Endothelial cell of umbilical vein (primary cell): ENCODE results near the gene MEF2D. TPM values are rescaled to one million over a fixed set of nuclear protein-coding genes. Genes with fewer than 3 reads are reported as not detected.

ENCODE experiments used
- BruUV-seq: library from RNA; stranded (reverse); fragments of 400-500 nt; replicated peaks from 2 replicates; lab custom pipeline; 2021; lab: Mats Ljungman, UMichigan
- CTCF ChIA-PET: fragments of 300-600, 350-600 bp; sonication (Branson Sonifier 250); formaldehyde crosslinking; loops from one replicate; lab custom pipeline; 2021; ENCODE audit warnings: antibody characterized with exemption, inconsistent platforms; lab: Charles Lee
- POLR2A ChIA-PET: fragments of 300-600, 350-600 bp; sonication (Branson Sonifier 250); formaldehyde crosslinking; loops from one replicate; lab custom pipeline; 2021; ENCODE audit warnings: antibody characterized with exemption, inconsistent platforms; lab: Charles Lee
- DNase-seq: peaks from one replicate; pipeline ENCODE4 v3.0.0-alpha.2; 2011; ENCODE audit warnings: low read depth, low spot score
- FAIRE-seq: peaks from 2 replicates; lab custom pipeline; 2011; peaks lifted over from hg19 to GRCh38; lab: Jason Lieb, UNC
- H2AFZ ChIP-seq: 2 replicates; pipeline ENCODE4 v1.6.0; 2012; ENCODE audit warnings: low read depth, low read length, control low read depth, inconsistent platforms
- H3K27ac ChIP-seq: 2 replicates; pipeline ENCODE4 v1.5.1; 2011; ENCODE audit warnings: low read depth, mild to moderate bottlenecking, control low read depth, low read length, moderate library complexity; ENCODE audit not compliant: insufficient read depth
- H3K27me3 ChIP-seq, 2 experiments: 2 replicates each; pipeline versions ENCODE4 v1.6.0 to v1.6.1; 2011; ENCODE audit warnings: low read length in 2 of 2, mixed read lengths in 1 of 2; ENCODE audit not compliant: control insufficient read depth in 2 of 2, insufficient read depth in 2 of 2
- H3K36me3 ChIP-seq, 2 experiments: 2 replicates in 1 of 2; 3 replicates in 1 of 2; pipeline ENCODE4 v1.5.1; 2011; ENCODE audit warnings: low read length in 2 of 2, mild to moderate bottlenecking in 1 of 2, moderate library complexity in 1 of 2; ENCODE audit not compliant: control insufficient read depth in 2 of 2, insufficient read depth in 2 of 2; ENCODE audit errors: extremely low read depth in 1 of 2
- H3K4me1 ChIP-seq: 3 replicates; pipeline ENCODE4 v1.5.1; 2011; ENCODE audit warnings: mild to moderate bottlenecking, low read length; ENCODE audit not compliant: control insufficient read depth, insufficient read depth; ENCODE audit errors: extremely low read depth
- H3K4me2 ChIP-seq: 2 replicates; pipeline ENCODE4 v1.6.1; 2011; ENCODE audit warnings: low read length, control low read depth, mixed read lengths; ENCODE audit not compliant: insufficient read depth
- H3K4me3 ChIP-seq, 3 experiments: fragments of 200-600 bp in 1 of 3; sonication (generic), shearing (Covaris generic) in 1 of 3; replicated peaks in 1 of 3; 2 replicates each; pipeline ENCODE4 v1.5.1; 2011 to 2016; ENCODE audit warnings: control low read depth in 3 of 3, low read length in 3 of 3, mild to moderate bottlenecking in 2 of 3, inconsistent platforms in 1 of 3, low read depth in 1 of 3, moderate library complexity in 1 of 3; ENCODE audit not compliant: insufficient read depth in 1 of 3
- H3K79me2 ChIP-seq: 2 replicates; pipeline ENCODE4 v1.6.0; 2012; ENCODE audit warnings: low read length, inconsistent platforms; ENCODE audit not compliant: control insufficient read depth, insufficient read depth
- H3K9ac ChIP-seq: replicated peaks from 2 replicates; pipeline ENCODE3; 2011; ENCODE audit warnings: low read length, control low read depth; ENCODE audit not compliant: insufficient read depth; ENCODE audit errors: extremely low read depth
- H3K9me1 ChIP-seq: replicated peaks from 3 replicates; pipeline ENCODE4 v1.6.0; 2011; ENCODE audit warnings: mild to moderate bottlenecking, low read length; ENCODE audit not compliant: control insufficient read depth, insufficient read depth; ENCODE audit errors: extremely low read depth
- H3K9me3 ChIP-seq: replicated peaks from 2 replicates; pipeline ENCODE4 v1.5.1; 2012; ENCODE audit warnings: low read length, inconsistent platforms; ENCODE audit not compliant: control insufficient read depth, insufficient read depth
- H4K20me1 ChIP-seq: replicated peaks from 2 replicates; pipeline ENCODE3; 2011; ENCODE audit warnings: mild to moderate bottlenecking, low read length; ENCODE audit not compliant: control insufficient read depth, insufficient read depth; ENCODE audit errors: extremely low read depth
- CTCF ChIP-seq, 2 donors: IDR thresholded peaks; 1 replicate in 1 of 2; 2 replicates in 1 of 2; pipeline ENCODE4 v1.5.1; 2011; ENCODE audit warnings: low read length in 2 of 2, mild to moderate bottlenecking in 2 of 2, moderate library complexity in 2 of 2, control low read depth in 1 of 2, inconsistent platforms in 1 of 2, low read depth in 1 of 2; ENCODE audit not compliant: insufficient read depth in 1 of 2; ENCODE audit errors: extremely low read depth in 1 of 2
- EZH2 ChIP-seq: IDR thresholded peaks from 2 replicates; pipeline ENCODE4 v1.6.1; 2012; ENCODE audit warnings: borderline replicate concordance, low read depth, mild to moderate bottlenecking, moderate library complexity, low read length, inconsistent platforms; ENCODE audit not compliant: severe bottlenecking
- FOS ChIP-seq: IDR thresholded peaks from 2 replicates; pipeline ENCODE4 v1.6.1; 2011; ENCODE audit warnings: mild to moderate bottlenecking, low read length, moderate library complexity, borderline replicate concordance; ENCODE audit not compliant: insufficient read depth
- GATA2 ChIP-seq: IDR thresholded peaks from 2 replicates; pipeline ENCODE4 v1.7.0; 2011; ENCODE audit warnings: low read depth, mild to moderate bottlenecking, moderate library complexity, mixed read lengths, low read length; ENCODE audit not compliant: insufficient read length, insufficient read depth
- JUN ChIP-seq: IDR thresholded peaks from 2 replicates; pipeline ENCODE4 v1.6.1; 2011; ENCODE audit warnings: borderline replicate concordance, low read depth; ENCODE audit not compliant: insufficient read length, insufficient read depth
- MAX ChIP-seq: IDR thresholded peaks from 2 replicates; pipeline ENCODE4 v1.6.1; 2011; ENCODE audit not compliant: insufficient read depth, insufficient read length
- MYC ChIP-seq: IDR thresholded peaks from one replicate; pipeline ENCODE4 v1.6.1; 2011; ENCODE audit warnings: mild to moderate bottlenecking, low read depth, low read length
- POLR2A ChIP-seq: IDR thresholded peaks from 2 replicates; pipeline ENCODE4 v1.6.1; 2012; ENCODE audit warnings: low read depth, mild to moderate bottlenecking, control low read depth, low read length
- POLR2AphosphoS5 ChIP-seq: IDR thresholded peaks from 2 replicates; pipeline ENCODE4 v1.6.1; 2012; ENCODE audit warnings: low read depth, mild to moderate bottlenecking, control low read depth, low read length, moderate library complexity; ENCODE audit not compliant: insufficient read depth
- dilution Hi-C: fragments of 300-500 bp; cut with MboI; formaldehyde crosslinking; loops from one replicate; pipeline ENCODE4 v1.15.0; 2019; ENCODE audit warnings: low sequenced_read_pairs; ENCODE audit not compliant: extremely low pct_ligation_motif_present
- intact Hi-C: fragments of 100-400 bp; cut with micrococcal nuclease; formaldehyde crosslinking; loops from one replicate; pipeline ENCODE4 v1.10.0; 2022
- polyA plus RNA-seq, 4 experiments: library from polyadenylated mRNA; depleted of rRNA in 3 of 4; stranded (reverse) in 3 of 4; unstranded in 1 of 4; fragments of >200 nt; gene quantifications; 2 replicates each; pipeline versions ENCODE4 v1.2.1 to v1.2.3, GENCODE V29; 2011 to 2012; ENCODE audit warnings: missing spikeins in 1 of 4
- total RNA-seq: library from RNA; stranded (reverse); gene quantifications from 2 replicates; pipeline ENCODE4 v1.2.3, GENCODE V29; 2021

The MEF2D gene
- total and polyA plus RNA-seq, 2 donors (not counting 3 experiments of a cell fraction or from before 2014, with no cell fraction given) = 45.4 to 52.2 TPM

- dilution Hi-C loops = no loop called here
- H3K9me3 ChIP-seq = no peaks in the 10 kb centered on the region
- H3K79me2 ChIP-seq = no peaks in the 10 kb centered on the region
- H3K27me3 ChIP-seq = no peaks in the 10 kb centered on the region
- peaks cover 6 to 15% of the 10 kb centered on the region in 2 experiments for H3K36me3 ChIP-seq
- no peak overlapping the region for H3K27ac ChIP-seq
- H3K9me1 ChIP-seq = no peaks in the 10 kb centered on the region
- TF ChIP-seq POLR2A (no peak), EZH2 (no peak), POLR2AphosphoS5 (no peak), MAX (no peak), FOS (no peak), JUN (no peak), MYC (no peak), CTCF (IDR thresholded peaks at IDR 0.05; ENCODE audit: extremely low read depth in 1 of 2, insufficient read depth in 1 of 2, low read depth in 1 of 2, low read length in 2 of 2) (no peak), GATA2 (no peak)
- FAIRE-seq = no peak
- no peaks in the 10 kb centered on the region for H4K20me1 ChIP-seq
- intact Hi-C loops = loop anchor here (5.0 kb wide), 1 partner anchor 45 kb away; no protein-coding TSS in a partner anchor
- ChIA-PET CTCF (interaction anchor here (1.1 to 5.8 kb wide), 4 partner anchors 24 to 82 kb away, joined by 3 to 44 read pairs (median 4); no protein-coding TSS in a partner anchor), POLR2A (interaction anchor here (0.5 kb wide), 1 partner anchor 132 kb away, joined by 4 read pairs; no protein-coding TSS in a partner anchor)
- no peak overlapping the region for H3K4me2 ChIP-seq
- DNase-seq = no peak
- H3K9ac ChIP-seq = no peak overlapping the region
- BruUV-seq = no TSS peak
- H2AFZ ChIP-seq = no peak overlapping the region
- H3K4me1 ChIP-seq = no peaks in the 10 kb centered on the region
- H3K4me3 ChIP-seq = no peak overlapping the region
These were observed 27.0 kb upstream of the MEF2D start for GRCh38 chr1:156527584-156527983.
